Immature natural killer cell (primary cell): ENCODE measurements around the gene ZNF19. TPM values are rescaled to one million over a fixed set of nuclear protein-coding genes. Genes with fewer than 3 reads are reported as not detected.
A peak's percentile ranks its signal among the peaks of the same experiment; 100 is the strongest.

Experiments
- DNase-seq, 3 donors: peaks; one replicate each; pipeline ENCODE4 v3.0.0; 2022; ENCODE audit warnings: mixed read lengths in 1 of 3
- H3K27ac Mint-ChIP-seq, 6 donors: one replicate each; pipeline ENCODE4 v1.8.0; 2020; ENCODE audit warnings: mixed read lengths in 6 of 6, mild to moderate bottlenecking in 5 of 6, inconsistent platforms in 4 of 6, moderate library complexity in 3 of 6
- H3K27me3 Mint-ChIP-seq, 3 donors: one replicate each; pipeline ENCODE4 v1.8.0; 2020 to 2021; ENCODE audit warnings: low read depth in 3 of 3, mild to moderate bottlenecking in 3 of 3, mixed read lengths in 3 of 3, moderate library complexity in 3 of 3, inconsistent platforms in 1 of 3
- H3K36me3 Mint-ChIP-seq, 3 donors: one replicate each; pipeline ENCODE4 v1.8.0; 2020; ENCODE audit warnings: mixed read lengths in 3 of 3, inconsistent platforms in 2 of 3, mild to moderate bottlenecking in 2 of 3
- H3K4me1 Mint-ChIP-seq, 2 donors: one replicate each; pipeline ENCODE4 v1.8.0; 2020; ENCODE audit warnings: inconsistent platforms in 2 of 2, mild to moderate bottlenecking in 2 of 2, mixed read lengths in 2 of 2, moderate library complexity in 1 of 2
- H3K4me3 Mint-ChIP-seq, 5 donors: one replicate each; pipeline ENCODE4 v1.8.0; 2020; ENCODE audit warnings: mild to moderate bottlenecking in 5 of 5, mixed read lengths in 5 of 5, inconsistent platforms in 3 of 5, moderate library complexity in 3 of 5
- H3K9me3 Mint-ChIP-seq, 6 donors: one replicate each; pipeline ENCODE4 v1.8.0; 2020; ENCODE audit warnings: mild to moderate bottlenecking in 6 of 6, mixed read lengths in 6 of 6, inconsistent platforms in 4 of 6, moderate library complexity in 3 of 6
- polyA plus RNA-seq, 3 donors: library from polyadenylated mRNA; unstranded; fragments of 300-500 nt; fragmentation: Illumina TruSeq; gene quantifications; one replicate each; pipeline ENCODE4 v1.2.3, GENCODE V29; 2021

ZNF19 gene
- polyA plus RNA-seq, 3 donors from 2014 or later: 0.21 to 3.4 (median 1.2) TPM

- peak overlapping the region in 1 of 5 donors; percentile 11 for H3K4me3 Mint-ChIP-seq
- peaks cover 0 to 3% (median 3%) of the 10 kb centered on the region in 3 donors for H3K27me3 Mint-ChIP-seq
- peaks cover 21 to 39% (median 33%) of the 10 kb centered on the region in 3 donors for H3K36me3 Mint-ChIP-seq
- DNase-seq: no peak
- no peaks in the 10 kb centered on the region for H3K9me3 Mint-ChIP-seq
- H3K4me1 Mint-ChIP-seq: no peaks in the 10 kb centered on the region
- peak overlapping the region in 3 of 6 donors; percentile 20 to 66 (median 63) for H3K27ac Mint-ChIP-seq
Observed at GRCh38 chr16:71476457-71477124, 12.5 kb downstream of the ZNF19 start.

GRCh38 chr16:71474864-71475263, 14.3 kb downstream of the ZNF19 start:
- Mint-ChIP-seq H3K9me3 (no peaks in the 10 kb centered on the region), H3K36me3 (peaks cover 21 to 41% (median 31%) of the 10 kb centered on the region in 3 donors)

GRCh38 chr16:71473891-71474290, 15.2 kb downstream of the ZNF19 start:
- H3K36me3 Mint-ChIP-seq: peaks cover 28 to 41% (median 38%) of the 10 kb centered on the region in 3 donors
- no peak overlapping the region for H3K27ac Mint-ChIP-seq
- no peak overlapping the region for H3K4me3 Mint-ChIP-seq
- no peaks in the 10 kb centered on the region for H3K4me1 Mint-ChIP-seq
- DNase-seq: no peak
- H3K9me3 Mint-ChIP-seq: no peaks in the 10 kb centered on the region
- H3K27me3 Mint-ChIP-seq: peaks cover 0 to 6% (median 2%) of the 10 kb centered on the region in 3 donors

More at GRCh38 chr16:71474864-71475263, 14.3 kb downstream of the ZNF19 start:
- no peak overlapping the region for H3K4me3 Mint-ChIP-seq
- peaks cover 0 to 3% (median 2%) of the 10 kb centered on the region in 3 donors for H3K27me3 Mint-ChIP-seq
- no peak overlapping the region for H3K27ac Mint-ChIP-seq
- no peak for DNase-seq
- no peaks in the 10 kb centered on the region for H3K4me1 Mint-ChIP-seq

GRCh38 chr16:71472931-71473330, 16.2 kb downstream of the ZNF19 start:
- H3K36me3 Mint-ChIP-seq: peaks cover 28 to 41% (median 40%) of the 10 kb centered on the region in 3 donors
- no peak for DNase-seq
- H3K4me3 Mint-ChIP-seq: no peak overlapping the region
- H3K9me3 Mint-ChIP-seq: no peaks in the 10 kb centered on the region
- peaks cover 2 to 4% (median 4%) of the 10 kb centered on the region in 3 donors for H3K27me3 Mint-ChIP-seq
- no peaks in the 10 kb centered on the region for H3K4me1 Mint-ChIP-seq
- H3K27ac Mint-ChIP-seq: peak overlapping the region in 1 of 6 donors; percentile 2

- peaks cover 2 to 5% (median 3%) of the 10 kb centered on the region in 3 donors for H3K27me3 Mint-ChIP-seq
- DNase-seq: no peak
- H3K4me3 Mint-ChIP-seq: no peak overlapping the region
- peaks cover 20 to 33% (median 32%) of the 10 kb centered on the region in 3 donors for H3K36me3 Mint-ChIP-seq
- no peak overlapping the region for H3K27ac Mint-ChIP-seq
- peaks cover 0 to 1% (median 0%) of the 10 kb centered on the region in 6 donors for H3K9me3 Mint-ChIP-seq
- H3K4me1 Mint-ChIP-seq: no peaks in the 10 kb centered on the region
Observed at GRCh38 chr16:71472051-71472450, 17.1 kb downstream of the ZNF19 start.

GRCh38 chr16:71467810-71468209, 21.3 kb downstream of the ZNF19 start:
- H3K27ac Mint-ChIP-seq: no peak overlapping the region
- peaks cover 3 to 5% (median 3%) of the 10 kb centered on the region in 3 donors for H3K27me3 Mint-ChIP-seq
- no peak overlapping the region for H3K4me3 Mint-ChIP-seq
- peak; percentile 16 to 39 (median 28) for DNase-seq
- H3K4me1 Mint-ChIP-seq: peaks cover 3 to 7% of the 10 kb centered on the region in 2 donors
- peaks cover 0 to 1% (median 0%) of the 10 kb centered on the region in 6 donors for H3K9me3 Mint-ChIP-seq
- peaks cover 6 to 14% (median 6%) of the 10 kb centered on the region in 3 donors for H3K36me3 Mint-ChIP-seq

GRCh38 chr16:71464231-71464630, 24.9 kb downstream of the ZNF19 start:
- H3K4me1 Mint-ChIP-seq: peaks cover 25 to 41% of the 10 kb centered on the region in 2 donors
- H3K27ac Mint-ChIP-seq: peak overlapping the region in 2 of 6 donors; percentile 42 to 94
- H3K4me3 Mint-ChIP-seq: no peak overlapping the region
- peaks cover 0 to 1% (median 0%) of the 10 kb centered on the region in 6 donors for H3K9me3 Mint-ChIP-seq
- no peak for DNase-seq
- peaks cover 0 to 5% (median 3%) of the 10 kb centered on the region in 3 donors for H3K36me3 Mint-ChIP-seq
- peaks cover 0 to 10% (median 5%) of the 10 kb centered on the region in 3 donors for H3K27me3 Mint-ChIP-seq

- Mint-ChIP-seq H3K9me3 (no peaks in the 10 kb centered on the region), H3K4me3 (peak within 1 kb of the TSS; percentile 90 to 97 (median 96)), H3K4me1 (peaks cover 25 to 41% of the 10 kb centered on the region in 2 donors), H3K27me3 (peaks cover 0 to 10% (median 1%) of the 10 kb centered on the region in 3 donors), H3K36me3 (no peaks in the 10 kb centered on the region), H3K27ac (peak within 1 kb of the TSS; percentile 93 to 98 (median 96))
- DNase-seq: peak; percentile 79 to 83 (median 83)
Observed at GRCh38 chr16:71461686-71462648, 27.2 kb downstream of the ZNF19 start, which contains the start of gene ZNF23. Gene ZNF23 (minus strand): TSS chr16:71462247. CDS start chr16:71456796, 5,451 bp downstream.

GRCh38 chr16:71460941-71461340, 28.2 kb downstream of the ZNF19 start:
- no peak for DNase-seq
- Mint-ChIP-seq H3K27ac (peak overlapping the region in 5 of 6 donors; percentile 40 to 97 (median 94)), H3K36me3 (peaks cover 0 to 7% (median 7%) of the 10 kb centered on the region in 3 donors), H3K9me3 (no peaks in the 10 kb centered on the region), H3K27me3 (peaks cover 0 to 9% (median 1%) of the 10 kb centered on the region in 3 donors), H3K4me3 (peak overlapping the region; percentile 90 to 97 (median 96)), H3K4me1 (peaks cover 26 to 41% of the 10 kb centered on the region in 2 donors)

GRCh38 chr16:71460236-71460635, 28.9 kb downstream of the ZNF19 start:
- Mint-ChIP-seq H3K36me3 (peaks cover 0 to 11% (median 7%) of the 10 kb centered on the region in 3 donors), H3K27ac (peak overlapping the region in 3 of 6 donors; percentile 17 to 97 (median 94)), H3K27me3 (peaks cover 0 to 9% (median 1%) of the 10 kb centered on the region in 3 donors), H3K9me3 (no peaks in the 10 kb centered on the region), H3K4me1 (peaks cover 26 to 41% of the 10 kb centered on the region in 2 donors), H3K4me3 (peak overlapping the region in 3 of 5 donors; percentile 93 to 97 (median 97))
- no peak for DNase-seq

- peaks cover 0 to 9% (median 1%) of the 10 kb centered on the region in 3 donors for H3K27me3 Mint-ChIP-seq
Observed at GRCh38 chr16:71459510-71459909, 29.6 kb downstream of the ZNF19 start.

GRCh38 chr16:71456801-71457200, 32.3 kb downstream of the ZNF19 start:
- H3K4me1 Mint-ChIP-seq: peaks cover 14 to 24% of the 10 kb centered on the region in 2 donors
- H3K9me3 Mint-ChIP-seq: peaks cover 0 to 9% (median 4%) of the 10 kb centered on the region in 6 donors
- H3K4me3 Mint-ChIP-seq: no peak overlapping the region
- no peak overlapping the region for H3K27ac Mint-ChIP-seq
- DNase-seq: no peak
- H3K27me3 Mint-ChIP-seq: peaks cover 0 to 5% (median 3%) of the 10 kb centered on the region in 3 donors
- H3K36me3 Mint-ChIP-seq: peaks cover 23 to 46% (median 39%) of the 10 kb centered on the region in 3 donors

More at GRCh38 chr16:71459510-71459909, 29.6 kb downstream of the ZNF19 start:
- Mint-ChIP-seq H3K4me3 (no peak overlapping the region), H3K9me3 (no peaks in the 10 kb centered on the region), H3K4me1 (peaks cover 26 to 41% of the 10 kb centered on the region in 2 donors), H3K36me3 (peaks cover 5 to 18% (median 14%) of the 10 kb centered on the region in 3 donors), H3K27ac (no peak overlapping the region)
- DNase-seq: no peak

GRCh38 chr16:71453036-71453435, 36.1 kb downstream of the ZNF19 start:
- H3K27ac Mint-ChIP-seq: no peak overlapping the region
- H3K27me3 Mint-ChIP-seq: peaks cover 0 to 1% (median 0%) of the 10 kb centered on the region in 3 donors
- no peak for DNase-seq
- peaks cover 26 to 47% (median 38%) of the 10 kb centered on the region in 6 donors for H3K9me3 Mint-ChIP-seq
- H3K4me1 Mint-ChIP-seq: peaks cover 0 to 1% of the 10 kb centered on the region in 2 donors
- peaks cover 61 to 83% (median 76%) of the 10 kb centered on the region in 3 donors for H3K36me3 Mint-ChIP-seq
- no peak overlapping the region for H3K4me3 Mint-ChIP-seq
